HUES6 (cell line): Measurements from ENCODE around the gene FRMPD4.

Source experiments
- H3K27ac ChIP-seq: 2 replicates; pipeline ENCODE4 v1.7.0; 2013; ENCODE audit warnings: low read depth, mild to moderate bottlenecking, low read length, inconsistent platforms
- H3K27me3 ChIP-seq: 2 replicates; pipeline ENCODE4 v1.6.1; 2013; ENCODE audit warnings: low read length; ENCODE audit not compliant: control insufficient read depth, insufficient read depth
- H3K36me3 ChIP-seq: 2 replicates; pipeline ENCODE4 v1.6.1; 2013; ENCODE audit warnings: low read length; ENCODE audit not compliant: control insufficient read depth, insufficient read depth
- H3K4me1 ChIP-seq: 2 replicates; pipeline ENCODE4 v1.6.1; 2013; ENCODE audit warnings: low read length; ENCODE audit not compliant: control insufficient read depth, insufficient read depth
- H3K4me3 ChIP-seq: 2 replicates; pipeline ENCODE4 v1.5.1; 2013; ENCODE audit warnings: low read depth, low read length
- H3K9ac ChIP-seq: one replicate; pipeline ENCODE4 v1.6.1; 2013; ENCODE audit warnings: mild to moderate bottlenecking, low read length
- H3K9me3 ChIP-seq: 2 replicates; pipeline ENCODE4 v1.6.1; 2013; ENCODE audit warnings: low read depth, low read length; ENCODE audit not compliant: control insufficient read depth, insufficient read depth

FRMPD4 gene

DNA sequence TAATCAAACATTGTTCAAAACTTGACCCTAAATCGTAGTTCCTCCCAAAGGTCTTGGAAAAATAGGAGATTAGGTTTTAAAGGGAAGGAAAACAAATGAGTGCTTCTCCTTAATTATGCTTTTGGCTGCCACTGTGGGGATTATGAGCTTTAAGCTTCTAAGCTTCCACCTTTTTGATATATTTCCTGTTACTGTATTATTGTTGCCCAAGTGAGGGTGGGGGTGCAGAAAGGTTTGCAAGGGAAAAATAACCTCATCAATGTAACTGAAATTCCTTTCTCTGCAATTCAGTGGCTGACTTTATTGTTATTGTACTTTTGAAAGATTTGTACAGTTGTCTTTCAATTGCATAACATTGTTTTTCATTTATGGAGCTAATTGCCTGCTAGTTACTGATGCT, 285.1 kb downstream of the FRMPD4 start:
- Histone ChIP-seq H3K27me3 (peaks cover 8% of the 10 kb centered on the region; the same call in 1 of the 2 replicates), H3K9me3 (no peaks in the 10 kb centered on the region), H3K9ac (no peak overlapping the region), H3K4me3 (no peak overlapping the region), H3K27ac (no peak overlapping the region), H3K4me1 (no peaks in the 10 kb centered on the region; the same call in none of the 2 replicates), H3K36me3 (no peaks in the 10 kb centered on the region)

DNA sequence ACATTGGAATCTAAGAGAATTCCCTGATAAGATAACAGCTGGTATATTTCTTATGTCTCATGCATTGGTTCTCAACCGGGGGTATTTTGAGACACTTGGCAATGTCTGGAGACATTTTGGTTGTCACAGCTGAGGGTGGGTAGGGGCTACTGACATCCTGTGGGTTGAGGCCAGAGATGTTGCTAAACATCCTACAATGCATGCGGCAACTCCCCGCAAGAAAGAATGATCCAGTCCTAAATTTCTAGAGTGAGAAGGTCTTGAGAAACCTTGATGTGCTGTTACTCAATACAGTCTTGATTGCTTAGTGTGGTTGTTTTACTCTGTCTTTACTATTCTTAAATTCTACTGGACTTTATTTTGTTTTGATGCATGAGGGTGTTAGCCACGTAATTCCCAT, 287.2 kb downstream of the FRMPD4 start:
- Histone ChIP-seq H3K36me3 (no peaks in the 10 kb centered on the region), H3K4me3 (no peak overlapping the region), H3K27ac (no peak overlapping the region), H3K4me1 (no peaks in the 10 kb centered on the region; the same call in 1 of the 2 replicates), H3K9me3 (no peaks in the 10 kb centered on the region), H3K9ac (no peak overlapping the region), H3K27me3 (peaks cover 10% of the 10 kb centered on the region; the same call in 1 of the 2 replicates)

DNA sequence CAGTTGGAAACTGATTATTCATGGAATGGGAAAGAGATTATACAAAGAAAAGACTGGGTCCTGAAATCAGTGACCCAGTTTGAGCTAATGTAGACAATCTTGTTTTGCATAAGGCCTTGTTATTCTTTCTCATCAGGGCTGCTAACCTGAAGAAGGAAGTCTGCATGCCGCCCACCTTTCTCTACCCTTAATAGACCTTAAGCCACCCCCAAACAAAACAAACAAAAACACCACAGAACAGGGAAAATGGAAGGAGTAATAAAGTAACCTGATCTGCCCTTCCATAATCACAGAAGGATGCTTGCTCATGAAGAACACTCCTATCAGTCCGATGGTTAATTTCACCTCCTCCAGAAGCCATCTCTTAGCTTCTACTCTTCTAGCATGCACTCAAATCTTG, 288.1 kb downstream of the FRMPD4 start:
- H3K27ac ChIP-seq: no peak overlapping the region
- no peaks in the 10 kb centered on the region for H3K9me3 ChIP-seq
- peaks cover 10% of the 10 kb centered on the region; the same call in 1 of the 2 replicates for H3K27me3 ChIP-seq
- H3K4me3 ChIP-seq: no peak overlapping the region
- H3K9ac ChIP-seq: no peak overlapping the region
- no peaks in the 10 kb centered on the region; the same call in 1 of the 2 replicates for H3K4me1 ChIP-seq
- H3K36me3 ChIP-seq: no peaks in the 10 kb centered on the region

- H3K9ac ChIP-seq: no peak overlapping the region
- H3K9me3 ChIP-seq: no peaks in the 10 kb centered on the region
- H3K4me1 ChIP-seq: peaks cover 20% of the 10 kb centered on the region
- no peak overlapping the region for H3K4me3 ChIP-seq
- no peak overlapping the region for H3K27ac ChIP-seq
- H3K36me3 ChIP-seq: no peaks in the 10 kb centered on the region
- peaks cover 2% of the 10 kb centered on the region; the same call in 1 of the 2 replicates for H3K27me3 ChIP-seq
Measured at GRCh38 chrX:12434493-12434892, 296.2 kb downstream of the FRMPD4 start.

- Histone ChIP-seq H3K27ac (no peak overlapping the region), H3K36me3 (no peaks in the 10 kb centered on the region), H3K27me3 (no peaks in the 10 kb centered on the region; the same call in 1 of the 2 replicates), H3K9ac (no peak overlapping the region), H3K4me3 (no peak overlapping the region), H3K9me3 (no peaks in the 10 kb centered on the region), H3K4me1 (peaks cover 42% of the 10 kb centered on the region)
Measured at GRCh38 chrX:12439416-12439815, 301.1 kb downstream of the FRMPD4 start.

GRCh38 chrX:12440246-12440645, 302.0 kb downstream of the FRMPD4 start:
- Histone ChIP-seq H3K36me3 (no peaks in the 10 kb centered on the region), H3K4me1 (peaks cover 42% of the 10 kb centered on the region), H3K27ac (no peak overlapping the region), H3K27me3 (no peaks in the 10 kb centered on the region; the same call in 1 of the 2 replicates), H3K9ac (no peak overlapping the region), H3K9me3 (no peaks in the 10 kb centered on the region), H3K4me3 (no peak overlapping the region)

GRCh38 chrX:12441381-12442128, 303.3 kb downstream of the FRMPD4 start:
- Histone ChIP-seq H3K27ac (no peak overlapping the region), H3K27me3 (no peaks in the 10 kb centered on the region; the same call in 1 of the 2 replicates), H3K9ac (no peak overlapping the region), H3K4me1 (peaks cover 42% of the 10 kb centered on the region), H3K36me3 (no peaks in the 10 kb centered on the region), H3K4me3 (no peak overlapping the region), H3K9me3 (no peaks in the 10 kb centered on the region)

GRCh38 chrX:12443534-12444098, 305.3 kb downstream of the FRMPD4 start:
- H3K9me3 ChIP-seq: no peaks in the 10 kb centered on the region
- H3K36me3 ChIP-seq: no peaks in the 10 kb centered on the region
- H3K27ac ChIP-seq: no peak overlapping the region
- H3K27me3 ChIP-seq: no peaks in the 10 kb centered on the region; the same call in 1 of the 2 replicates
- H3K4me1 ChIP-seq: peaks cover 31% of the 10 kb centered on the region
- H3K9ac ChIP-seq: no peak overlapping the region
- H3K4me3 ChIP-seq: no peak overlapping the region

DNA sequence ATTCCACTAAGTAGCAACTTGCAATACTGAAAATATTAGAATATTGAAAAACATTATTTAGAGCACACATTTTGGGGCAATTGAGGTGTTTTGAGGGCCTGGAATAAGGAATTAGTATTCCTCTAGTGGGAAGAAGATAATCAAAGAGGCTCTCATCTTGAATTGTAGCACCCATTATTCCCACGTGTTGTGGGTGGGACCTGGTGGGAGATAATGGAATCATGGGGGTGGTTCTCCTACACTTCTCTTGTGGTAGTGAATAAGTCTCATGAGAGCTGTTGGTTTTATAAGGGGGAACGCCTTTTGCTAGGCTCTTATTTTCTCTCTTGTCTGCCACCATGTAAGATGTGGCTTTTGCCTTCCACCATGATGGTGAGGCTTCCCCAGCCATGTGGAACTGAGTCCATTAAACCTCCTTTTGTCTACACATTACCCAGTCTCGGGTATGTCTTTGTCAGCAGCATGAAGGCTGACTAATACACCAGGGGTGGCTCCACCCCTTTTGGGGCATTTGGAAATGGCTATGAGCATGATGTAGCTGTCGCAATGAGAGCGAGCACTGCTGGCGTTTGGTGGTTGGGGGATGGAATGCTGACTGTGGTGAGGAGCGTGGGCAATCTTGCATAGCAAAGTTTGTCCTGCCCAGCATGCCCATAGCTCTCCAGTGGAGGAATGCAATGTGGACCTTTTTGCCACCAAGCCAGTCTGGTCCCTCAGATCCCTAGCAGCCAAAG, 308.2 kb downstream of the FRMPD4 start:
- Histone ChIP-seq H3K27ac (no peak overlapping the region), H3K9ac (no peak overlapping the region), H3K4me3 (no peak overlapping the region), H3K27me3 (no peaks in the 10 kb centered on the region; the same call in 1 of the 2 replicates), H3K4me1 (0 out of 2 replicates have a peak, but pooled peaks cover 3% of the 10 kb centered on the region), H3K9me3 (no peaks in the 10 kb centered on the region), H3K36me3 (no peaks in the 10 kb centered on the region)

- Histone ChIP-seq H3K9ac (no peak overlapping the region), H3K4me3 (no peak overlapping the region), H3K27me3 (no peaks in the 10 kb centered on the region; the same call in 1 of the 2 replicates), H3K9me3 (no peaks in the 10 kb centered on the region), H3K36me3 (no peaks in the 10 kb centered on the region), H3K4me1 (no peaks in the 10 kb centered on the region), H3K27ac (no peak overlapping the region)
Measured at GRCh38 chrX:12447448-12448064, 309.3 kb downstream of the FRMPD4 start.
